ENCODE measurements around the gene M1AP. TPM values are rescaled to one million over a fixed set of nuclear protein-coding genes. Genes with fewer than 3 reads are reported as not detected.
A peak's percentile ranks its signal among the peaks of the same experiment; 100 is the strongest.

M1AP gene
- total RNA-seq, 1 experiment from 2014 or later = 7.6 TPM

GRCh38 chr2:74514368-74515270 is 133.5 kb downstream of the M1AP start, which contains the start of gene TLX2:
Gene TLX2 (plus strand): TSS chr2:74514450. CDS start chr2:74514807, 357 bp downstream.
- Mint-ChIP-seq H3K27ac (no peak within 1 kb of the TSS), H3K4me1 (peaks cover 12 to 14% of the 10 kb centered on the region in 2 experiments), H3K36me3 (ENCODE audit: insufficient read depth in 1 of 3, low read depth in 3 of 3) (peaks cover 5 to 8% (median 6%) of the 10 kb centered on the region in 3 experiments; a peak in 6 of 7 replicates), H3K27me3 (ENCODE audit: low read depth) (peaks cover 98% of the 10 kb centered on the region), H3K9me3 (peaks cover 13 to 17% of the 10 kb centered on the region in 2 experiments), H3K4me3 (peak within 1 kb of the TSS; percentile 51 to 78)
- H3K4me2 ChIP-seq (ENCODE audit: insufficient read depth, insufficient read length, low read length) = peak within 1 kb of the TSS; percentile 49
- H2BK20ac ChIP-seq (ENCODE audit: low read depth, low read length, poor library complexity, severe bottlenecking) = no peak within 1 kb of the TSS
- H4K5ac ChIP-seq (ENCODE audit: insufficient read length, low read depth, low read length) = no peak within 1 kb of the TSS
- H2BK5ac ChIP-seq (ENCODE audit: insufficient read length, low read length) = no peak within 1 kb of the TSS
- no peak within 1 kb of the TSS for H3K14ac ChIP-seq (ENCODE audit: insufficient read depth, low read length)
- no peak within 1 kb of the TSS for H3K4ac ChIP-seq (ENCODE audit: low read depth, low read length)
- H3K27ac ChIP-seq (ENCODE audit: insufficient read length, low read depth, low read length) = no peak within 1 kb of the TSS
- no peaks in the 10 kb centered on the region for H3K9me3 ChIP-seq (ENCODE audit: control insufficient read depth, low read depth, low read length)
- H3K79me1 ChIP-seq (ENCODE audit: insufficient read depth, low read depth, low read length, poor library complexity, severe bottlenecking) = no peaks in the 10 kb centered on the region
- no peak for TF ChIP-seq CTCF (conservative IDR thresholded peaks at IDR 0.05)
- peak; percentile 43 for DNase-seq
- H3K18ac ChIP-seq (ENCODE audit: insufficient read length, low read depth, low read length) = no peak within 1 kb of the TSS
- no peak within 1 kb of the TSS for H3T11ph ChIP-seq (ENCODE audit: low read length)
- no peaks in the 10 kb centered on the region for H3K79me2 ChIP-seq (ENCODE audit: insufficient read depth, low read length)
- H2AFZ ChIP-seq (ENCODE audit: low read length) = no peak within 1 kb of the TSS
- H4K8ac ChIP-seq (replicated peaks; ENCODE audit: insufficient read length, low read depth, low read length) = no peak within 1 kb of the TSS
- no peak within 1 kb of the TSS for H4K91ac ChIP-seq (ENCODE audit: insufficient read length, low read depth, low read length)
- no peak within 1 kb of the TSS for H2BK120ac ChIP-seq (ENCODE audit: low read depth, low read length, poor library complexity, severe bottlenecking)
- peaks cover 19% of the 10 kb centered on the region for H3K23me2 ChIP-seq (ENCODE audit: insufficient read length, low read depth, low read length, poor library complexity, severe bottlenecking)
- H3K27me3 ChIP-seq (ENCODE audit: insufficient read depth, low read length) = peaks cover 92% of the 10 kb centered on the region
- H3K4me1 ChIP-seq (ENCODE audit: insufficient read depth, low read length) = no peaks in the 10 kb centered on the region
- H3K9ac ChIP-seq (ENCODE audit: extremely low read depth, insufficient read length, low read length) = no peak within 1 kb of the TSS
- no peaks in the 10 kb centered on the region for H4K20me1 ChIP-seq (ENCODE audit: control insufficient read depth, insufficient read depth, insufficient read length)
- H2BK12ac ChIP-seq (ENCODE audit: insufficient read length, low read depth, low read length) = no peak within 1 kb of the TSS
- H3K56ac ChIP-seq (ENCODE audit: insufficient read length, low read depth, low read length) = no peak within 1 kb of the TSS
- no CpG with 5 or more reads among the region's 82 CpGs for WGBS (ENCODE audit: extremely low coverage, insufficient read length, low lambda C conversion rate)
- no peak within 1 kb of the TSS for H2AK5ac ChIP-seq (ENCODE audit: insufficient read length, low read length)
- H2BK15ac ChIP-seq (ENCODE audit: low read depth, low read length) = no peak within 1 kb of the TSS
- H3K23ac ChIP-seq (ENCODE audit: insufficient read length, low read depth, low read length) = no peak within 1 kb of the TSS
